GM23338 (cell line): ENCODE measurements around the gene SLC10A3.

Source experiments
- CREB1 ChIP-seq: fragments of 250-450 bp; sonication (Bioruptor Pico); IDR thresholded peaks from 2 replicates; pipeline ENCODE4 v1.5.0; 2020; ENCODE audit warnings: low read depth, mild to moderate bottlenecking, moderate library complexity
- CTCF ChIP-seq, 2 experiments: fragments of 200-600 bp in 1 of 2; sonication (generic) in 1 of 2; conservative IDR thresholded peaks; 2 replicates each; pipeline versions ENCODE4 v1.5.1 to v1.6.1; 2016 to 2017; ENCODE audit warnings: antibody characterized with exemption in 2 of 2, low read depth in 2 of 2, mild to moderate bottlenecking in 2 of 2, moderate library complexity in 1 of 2
- EZH2 ChIP-seq: fragments of 200-600 bp; sonication (generic); IDR thresholded peaks from one replicate; pipeline ENCODE4 v1.8.0; 2017; ENCODE audit warnings: antibody characterized with exemption, mild to moderate bottlenecking, low read depth; ENCODE audit not compliant: unreplicated experiment
- POLR2AphosphoS5 ChIP-seq: IDR thresholded peaks from 2 replicates; pipeline ENCODE4 v1.6.1; 2016; ENCODE audit warnings: antibody characterized with exemption, low read depth
- REST ChIP-seq: IDR thresholded peaks from one replicate; pipeline ENCODE4 v1.6.1; 2018; ENCODE audit warnings: antibody characterized with exemption; ENCODE audit not compliant: unreplicated experiment

- TF ChIP-seq CTCF (conservative IDR thresholded peaks at IDR 0.05; ENCODE audit: low read depth in 2 of 2) = no peak
- TF ChIP-seq CREB1 (CRISPR knock-in tag) = no peak
- TF ChIP-seq POLR2AphosphoS5 = no peak
- TF ChIP-seq REST = no peak
- no peak for TF ChIP-seq EZH2
Measured at GRCh38 chrX:154535892-154536291, 45.5 kb upstream of the SLC10A3 start.
